HepG2 (cell line): Measurements from ENCODE around the gene ZDHHC7. TPM values are rescaled to one million over a fixed set of nuclear protein-coding genes. Genes with fewer than 3 reads are reported as not detected.

Experiments used
- HDAC2 ChIP-seq: sonication (generic); formaldehyde crosslinking; IDR thresholded peaks from 2 replicates; pipeline ENCODE4 v1.4.0; 2020; ENCODE audit warnings: missing genetic modification reagents
- IRF2 ChIP-seq: IDR thresholded peaks from 2 replicates; pipeline ENCODE4 v1.6.1; 2018; ENCODE audit warnings: missing genetic modification reagents, missing compliant biosample characterization
- NR2F2 ChIP-seq: IDR thresholded peaks from 2 replicates; pipeline ENCODE4 v1.6.1; 2012; ENCODE audit warnings: low read depth, inconsistent platforms, borderline replicate concordance
- TRIM24 ChIP-seq: sonication (generic); formaldehyde crosslinking; IDR thresholded peaks from 2 replicates; pipeline ENCODE4 v1.8.0; 2022; ENCODE audit warnings: mild to moderate bottlenecking, missing genetic modification reagents
- ZFP62 ChIP-seq: sonication (generic); formaldehyde crosslinking; IDR thresholded peaks from 2 replicates; pipeline ENCODE4 v1.4.0; 2020; ENCODE audit warnings: missing genetic modification reagents
- ZMYM4 ChIP-seq: sonication (generic); formaldehyde crosslinking; IDR thresholded peaks from 2 replicates; pipeline ENCODE4 v1.8.1; 2023; ENCODE audit warnings: mild to moderate bottlenecking, missing genetic modification reagents
- polyA plus RNA-seq, 8 experiments: library from polyadenylated mRNA; depleted of rRNA in 3 of 8; stranded (reverse) in 7 of 8; unstranded in 1 of 8; fragments of >200 nt; fragmentation: Illumina TruSeq in 4 of 8; extraction: Trizol in 4 of 8; gene quantifications; 2 replicates each; pipeline versions ENCODE4 v1.2.1 to v1.2.3, GENCODE V29; 2011 to 2016; ENCODE audit warnings: low read depth in 4 of 8, missing spikeins in 1 of 8, mixed read lengths in 1 of 8; ENCODE audit not compliant: insufficient read depth in 1 of 8
- total RNA-seq, 5 experiments: library from RNA; depleted of rRNA; stranded (reverse); fragments of >200 nt; fragmentation: Illumina TruSeq; extraction: Trizol; gene quantifications; 2 replicates each; pipeline ENCODE4 v1.2.3, GENCODE V29; 2016; ENCODE audit warnings: low read depth in 1 of 5
- TF ChIP-seq, protein P1 (sequence below): sonication (generic); formaldehyde crosslinking; IDR thresholded peaks from 2 replicates; pipeline ENCODE4 v1.4.0; 2020; ENCODE audit warnings: mild to moderate bottlenecking, missing genetic modification reagents
- TF ChIP-seq, protein P2 (sequence below): sonication (generic); formaldehyde crosslinking; IDR thresholded peaks from 2 replicates; pipeline ENCODE4 v1.5.1; 2020; ENCODE audit warnings: mild to moderate bottlenecking, missing genetic modification reagents

ZDHHC7 gene
- total and polyA plus RNA-seq, 2 of the 13 experiments (the other 11 are each of a cell fraction or from before 2014, with no cell fraction given), result 46.8 to 67.6 TPM

- TF ChIP-seq, protein P1, sequence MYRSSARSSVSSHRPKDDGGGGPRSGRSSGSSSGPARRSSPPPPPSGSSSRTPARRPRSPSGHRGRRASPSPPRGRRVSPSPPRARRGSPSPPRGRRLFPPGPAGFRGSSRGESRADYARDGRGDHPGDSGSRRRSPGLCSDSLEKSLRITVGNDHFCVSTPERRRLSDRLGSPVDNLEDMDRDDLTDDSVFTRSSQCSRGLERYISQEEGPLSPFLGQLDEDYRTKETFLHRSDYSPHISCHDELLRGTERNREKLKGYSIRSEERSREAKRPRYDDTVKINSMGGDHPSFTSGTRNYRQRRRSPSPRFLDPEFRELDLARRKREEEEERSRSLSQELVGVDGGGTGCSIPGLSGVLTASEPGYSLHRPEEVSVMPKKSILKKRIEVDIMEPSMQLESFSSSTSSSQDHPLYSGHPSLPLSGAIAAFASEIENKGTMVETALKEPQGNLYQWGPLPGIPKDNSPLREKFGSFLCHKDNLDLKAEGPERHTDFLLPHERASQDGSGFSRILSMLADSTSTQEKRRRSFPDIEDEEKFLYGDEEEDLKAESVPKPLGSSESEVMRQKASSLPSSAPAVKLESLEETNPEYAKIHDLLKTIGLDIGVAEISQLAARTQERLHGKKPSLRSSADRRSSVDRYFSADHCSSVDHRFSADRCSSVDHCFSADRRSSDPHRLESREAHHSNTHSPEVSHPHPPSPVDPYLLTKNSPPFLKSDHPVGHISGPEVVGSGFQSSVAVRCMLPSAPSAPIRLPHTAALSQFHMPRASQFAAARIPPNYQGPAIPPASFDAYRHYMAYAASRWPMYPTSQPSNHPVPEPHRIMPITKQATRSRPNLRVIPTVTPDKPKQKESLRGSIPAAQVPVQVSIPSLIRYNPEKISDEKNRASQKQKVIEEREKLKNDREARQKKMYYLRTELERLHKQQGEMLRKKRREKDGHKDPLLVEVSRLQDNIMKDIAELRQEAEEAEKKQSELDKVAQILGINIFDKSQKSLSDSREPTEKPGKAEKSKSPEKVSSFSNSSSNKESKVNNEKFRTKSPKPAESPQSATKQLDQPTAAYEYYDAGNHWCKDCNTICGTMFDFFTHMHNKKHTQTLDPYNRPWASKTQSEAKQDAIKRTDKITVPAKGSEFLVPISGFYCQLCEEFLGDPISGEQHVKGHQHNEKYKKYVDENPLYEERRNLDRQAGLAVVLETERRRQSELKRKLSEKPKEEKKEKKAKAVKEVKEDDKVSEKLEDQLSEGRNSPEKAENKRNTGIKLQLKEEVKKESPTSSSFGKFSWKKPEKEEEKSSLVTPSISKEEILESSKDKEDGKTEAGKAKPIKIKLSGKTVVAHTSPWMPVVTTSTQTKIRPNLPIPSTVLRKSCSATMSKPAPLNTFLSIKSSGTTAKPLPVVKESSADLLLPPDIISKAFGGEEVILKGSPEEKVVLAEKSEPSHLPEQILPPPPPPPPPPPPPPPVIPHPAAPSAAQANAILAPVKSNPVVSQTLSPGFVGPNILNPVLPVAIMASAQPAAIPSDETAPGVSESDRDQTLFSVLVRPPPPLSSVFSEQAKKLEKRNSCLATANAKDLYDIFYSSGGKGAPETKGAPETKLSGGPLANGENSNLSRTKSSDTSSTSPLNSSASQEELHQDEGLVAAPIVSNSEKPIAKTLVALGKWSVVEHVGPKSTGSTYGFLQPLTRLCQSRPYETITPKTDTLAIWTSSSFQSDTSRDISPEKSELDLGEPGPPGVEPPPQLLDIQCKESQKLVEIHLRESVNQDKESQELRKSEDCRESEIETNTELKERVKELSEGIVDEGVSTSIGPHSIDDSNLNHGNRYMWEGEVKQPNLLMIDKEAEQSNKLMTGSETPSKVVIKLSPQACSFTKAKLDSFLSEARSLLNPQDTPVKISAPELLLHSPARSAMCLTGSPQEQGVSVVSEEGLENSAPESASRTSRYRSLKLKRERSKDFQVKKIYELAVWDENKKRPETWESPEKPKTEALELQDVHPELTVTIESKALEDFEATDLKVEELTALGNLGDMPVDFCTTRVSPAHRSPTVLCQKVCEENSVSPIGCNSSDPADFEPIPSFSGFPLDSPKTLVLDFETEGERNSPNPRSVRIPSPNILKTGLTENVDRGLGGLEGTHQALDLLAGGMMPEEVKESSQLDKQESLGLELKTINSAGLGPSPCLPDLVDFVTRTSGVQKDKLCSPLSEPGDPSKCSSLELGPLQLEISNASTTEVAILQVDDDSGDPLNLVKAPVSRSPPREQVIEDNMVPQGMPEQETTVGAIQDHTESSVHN (CRISPR knock-in tag), result no peak
- TF ChIP-seq IRF2, result 0 out of 2 replicates have a peak, but pooled peaks have one; percentile 35
- peak; percentile 75 for TF ChIP-seq ZMYM4 (CRISPR knock-in tag)
- TF ChIP-seq HDAC2, result 0 out of 2 replicates have a peak, but pooled peaks have one; percentile 7
- no peak for TF ChIP-seq TRIM24 (CRISPR knock-in tag)
- no peak for TF ChIP-seq ZFP62 (CRISPR knock-in tag)
- TF ChIP-seq, protein P2, sequence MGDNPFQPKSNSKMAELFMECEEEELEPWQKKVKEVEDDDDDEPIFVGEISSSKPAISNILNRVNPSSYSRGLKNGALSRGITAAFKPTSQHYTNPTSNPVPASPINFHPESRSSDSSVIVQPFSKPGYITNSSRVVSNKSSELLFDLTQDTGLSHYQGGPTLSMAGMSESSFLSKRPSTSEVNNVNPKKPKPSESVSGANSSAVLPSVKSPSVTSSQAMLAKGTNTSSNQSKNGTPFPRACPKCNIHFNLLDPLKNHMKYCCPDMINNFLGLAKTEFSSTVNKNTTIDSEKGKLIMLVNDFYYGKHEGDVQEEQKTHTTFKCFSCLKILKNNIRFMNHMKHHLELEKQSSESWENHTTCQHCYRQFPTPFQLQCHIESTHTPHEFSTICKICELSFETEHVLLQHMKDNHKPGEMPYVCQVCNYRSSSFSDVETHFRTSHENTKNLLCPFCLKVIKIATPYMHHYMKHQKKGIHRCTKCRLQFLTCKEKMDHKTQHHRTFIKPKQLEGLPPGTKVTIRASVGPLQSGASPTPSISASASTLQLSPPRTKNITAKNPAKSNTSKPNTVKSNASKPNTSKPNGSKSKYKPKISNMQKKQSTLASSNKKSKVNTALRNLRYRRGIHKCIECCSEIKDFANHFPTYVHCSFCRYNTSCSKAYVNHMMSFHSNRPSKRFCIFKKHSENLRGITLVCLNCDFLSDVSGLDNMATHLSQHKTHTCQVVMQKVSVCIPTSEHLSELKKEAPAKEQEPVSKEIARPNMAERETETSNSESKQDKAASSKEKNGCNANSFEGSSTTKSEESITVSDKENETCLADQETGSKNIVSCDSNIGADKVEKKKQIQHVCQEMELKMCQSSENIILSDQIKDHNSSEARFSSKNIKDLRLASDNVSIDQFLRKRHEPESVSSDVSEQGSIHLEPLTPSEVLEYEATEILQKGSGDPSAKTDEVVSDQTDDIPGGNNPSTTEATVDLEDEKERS (CRISPR knock-in tag), result 0 out of 2 replicates have a peak, but pooled peaks have one; percentile 13
- TF ChIP-seq NR2F2, result no peak
These were observed 58.8 kb downstream of the ZDHHC7 start (continued) for GRCh38 chr16:84952335-84953189.
